NCI-H2196 treated with DMSO at 0.1 percent for 48 hours (cell line): ENCODE measurements around the gene GGTLC2.

Source experiments
- DNase-seq: peaks from one replicate; lab custom pipeline; 2025; ENCODE audit not compliant: unreplicated experiment; lab: John Stamatoyannopoulos, UW

GGTLC2 gene

DNA sequence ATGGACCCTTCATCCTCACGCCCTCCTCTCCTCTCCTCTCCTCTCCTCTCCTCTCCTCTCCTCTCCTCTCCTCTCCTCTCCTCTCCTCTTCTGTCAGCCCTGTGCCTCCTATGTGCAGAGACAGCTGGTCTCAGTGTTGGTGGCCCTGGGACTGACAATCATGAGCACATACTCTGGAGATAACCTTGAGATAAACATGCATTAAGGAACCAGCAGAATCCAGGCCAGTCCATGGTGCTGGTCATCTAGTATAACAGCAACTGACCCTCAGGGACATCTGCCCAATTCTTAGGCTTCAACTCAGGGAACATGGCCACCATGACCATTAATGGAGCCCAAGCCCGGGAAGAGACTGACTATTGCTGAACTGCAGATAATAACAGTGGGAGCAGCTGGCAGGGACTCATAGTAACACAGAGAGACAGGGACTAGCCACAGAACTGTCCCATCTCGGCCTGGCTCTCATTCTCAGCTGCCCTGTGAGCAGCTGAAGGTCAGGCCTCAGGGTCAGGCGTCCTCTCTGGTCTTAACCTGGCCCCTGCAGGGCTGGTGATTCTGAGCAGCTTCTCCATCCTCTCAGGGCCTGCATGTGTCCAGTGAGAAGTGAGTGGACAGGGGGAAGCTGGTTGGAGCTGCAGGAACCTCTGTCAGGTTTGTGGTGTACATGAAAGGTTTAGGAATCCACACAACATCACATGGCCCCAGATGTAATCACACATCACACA is 45.4 kb downstream of the GGTLC2 start:
- DNase-seq: no peak

DNA sequence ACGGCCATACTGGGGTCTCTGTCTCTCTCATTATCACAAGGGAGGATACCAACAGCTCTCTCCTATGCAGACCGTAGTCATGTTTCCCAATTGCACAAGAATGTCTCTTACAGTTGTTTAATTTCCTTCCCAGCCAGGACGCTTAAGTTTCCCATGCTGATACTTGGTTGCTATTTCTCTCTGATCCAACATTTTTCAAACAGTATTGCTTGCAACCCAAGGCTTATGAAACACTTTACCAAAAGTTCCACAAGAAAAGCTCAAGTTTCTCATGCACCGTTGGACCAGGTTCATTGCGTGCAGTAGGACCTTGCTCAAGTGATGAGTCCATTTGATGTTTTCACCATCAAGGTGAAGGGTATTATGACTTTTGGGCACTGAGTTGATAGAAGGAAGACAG is 46.6 kb downstream of the GGTLC2 start:
- DNase-seq: no peak

DNA sequence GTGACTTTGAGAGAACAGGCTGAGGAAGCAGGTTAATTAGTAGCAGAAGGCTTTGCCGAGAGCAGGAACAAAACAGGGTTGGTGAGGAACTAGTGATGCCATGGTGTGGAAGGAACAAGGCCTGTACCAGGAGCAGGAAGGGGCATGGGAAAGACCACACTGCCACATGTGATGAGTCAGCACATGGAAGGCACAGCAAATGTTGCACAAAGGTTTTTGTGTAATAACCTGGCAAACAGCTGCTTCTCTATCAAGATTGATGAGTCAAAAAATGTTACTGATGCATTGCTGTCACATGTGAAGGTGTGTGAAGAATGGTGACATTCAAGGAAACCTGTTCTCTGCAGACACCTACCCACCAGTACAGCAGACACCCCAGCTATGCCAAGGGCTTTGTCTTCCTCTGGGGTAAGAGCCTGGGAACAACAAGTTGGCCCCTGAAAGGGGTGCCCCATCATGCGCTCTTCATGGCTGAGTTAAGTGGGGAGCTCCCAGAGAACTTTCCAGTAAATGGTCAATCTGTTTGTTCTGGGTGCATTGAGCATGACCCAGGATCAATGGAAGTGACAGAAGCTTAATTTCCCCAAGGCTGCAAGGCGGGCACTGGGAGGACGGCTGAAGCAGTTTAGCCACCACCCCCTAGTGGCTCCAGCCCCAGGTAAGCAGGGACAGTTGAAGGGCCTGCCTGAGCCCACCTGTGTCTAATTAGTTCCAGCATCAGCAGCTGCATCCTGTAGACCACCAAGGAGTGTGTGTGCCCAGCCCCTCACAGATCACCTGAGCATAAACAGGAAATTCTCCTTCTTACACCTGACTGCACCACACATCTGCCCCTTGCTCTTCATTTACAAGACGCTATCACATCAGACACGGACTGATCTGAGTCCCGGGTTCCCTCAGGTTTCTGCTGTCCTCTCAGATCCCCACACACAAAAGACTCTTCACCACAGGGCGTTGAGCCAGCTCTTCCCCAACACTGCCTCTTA is 47.6 kb downstream of the GGTLC2 start:
- DNase-seq: no peak

DNA sequence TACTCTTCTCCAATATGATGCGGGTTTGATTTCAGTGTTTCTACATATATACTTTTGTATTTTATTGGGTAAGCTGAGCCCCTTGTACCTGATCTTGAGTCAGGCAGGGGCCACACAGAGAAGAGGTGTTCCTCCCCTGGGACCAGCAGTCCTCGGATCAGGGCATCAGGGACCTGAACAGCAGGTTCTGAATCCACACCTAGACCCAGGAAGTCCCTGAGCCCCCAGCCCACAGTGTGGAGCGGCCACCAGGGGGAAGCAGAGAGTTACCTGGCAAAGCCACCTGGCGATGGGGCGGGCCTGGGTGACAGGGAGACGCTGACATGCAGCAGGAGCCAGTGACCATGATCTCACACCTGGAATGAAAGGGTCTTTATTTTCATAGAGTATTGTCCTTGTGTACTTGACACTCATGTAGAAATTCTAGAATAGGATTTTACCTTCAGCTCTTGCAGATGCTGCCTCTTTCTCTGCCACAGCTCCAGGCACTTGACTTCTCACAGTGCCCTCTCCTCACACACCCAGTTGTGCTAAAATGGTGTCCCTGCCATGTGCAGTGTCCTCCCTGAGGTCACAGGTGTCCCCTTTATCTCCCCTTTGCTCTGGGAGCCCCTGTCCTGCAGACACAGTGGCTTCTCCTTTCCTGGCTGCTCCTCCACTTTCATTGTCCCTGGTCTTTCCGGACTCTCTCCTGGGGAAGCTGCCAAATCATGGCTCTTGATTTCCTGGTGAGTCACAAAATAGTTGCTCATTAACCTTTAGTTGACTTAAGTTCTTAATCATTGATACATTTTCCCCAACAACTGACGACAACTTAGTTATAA is 48.5 kb downstream of the GGTLC2 start:
- peak; percentile 22 for DNase-seq

DNA sequence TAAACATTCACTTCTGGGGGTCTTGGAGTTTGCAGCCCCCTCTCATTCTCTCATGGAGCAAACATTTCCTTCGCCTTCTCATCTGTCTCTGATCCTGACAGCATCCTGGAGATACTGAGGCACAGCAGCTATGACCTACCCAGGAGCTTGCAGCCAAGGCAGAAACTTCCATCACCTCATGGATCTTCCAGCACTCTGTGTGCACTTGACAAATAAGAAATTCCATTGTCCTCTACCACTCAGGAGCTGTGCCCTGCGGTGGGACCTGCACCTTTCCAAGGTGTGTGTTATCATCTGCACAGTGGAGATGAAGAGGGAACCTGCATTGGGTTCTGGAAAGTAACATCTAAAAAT is 49.1 kb downstream of the GGTLC2 start:
- no peak for DNase-seq

DNA sequence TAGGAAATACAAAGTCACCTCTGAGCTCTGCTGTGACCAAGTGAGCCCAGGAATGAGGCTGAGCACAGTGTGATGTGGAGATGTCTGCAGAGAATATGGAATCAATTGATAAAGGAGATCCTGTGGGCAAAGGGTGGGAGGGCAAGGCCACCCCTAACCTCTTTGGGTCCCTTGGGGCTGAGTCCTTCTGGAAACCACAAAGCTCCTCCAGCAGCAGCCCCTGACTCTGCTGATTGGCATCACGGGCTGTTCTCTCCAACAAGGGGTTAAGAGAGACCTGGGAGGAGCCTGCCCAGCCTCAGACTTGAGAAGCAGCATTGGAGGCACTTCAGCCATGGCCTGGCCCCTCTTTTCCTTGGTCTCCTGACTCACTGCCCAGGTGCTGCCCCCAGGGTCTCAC is 49.7 kb downstream of the GGTLC2 start:
- no peak for DNase-seq

DNA sequence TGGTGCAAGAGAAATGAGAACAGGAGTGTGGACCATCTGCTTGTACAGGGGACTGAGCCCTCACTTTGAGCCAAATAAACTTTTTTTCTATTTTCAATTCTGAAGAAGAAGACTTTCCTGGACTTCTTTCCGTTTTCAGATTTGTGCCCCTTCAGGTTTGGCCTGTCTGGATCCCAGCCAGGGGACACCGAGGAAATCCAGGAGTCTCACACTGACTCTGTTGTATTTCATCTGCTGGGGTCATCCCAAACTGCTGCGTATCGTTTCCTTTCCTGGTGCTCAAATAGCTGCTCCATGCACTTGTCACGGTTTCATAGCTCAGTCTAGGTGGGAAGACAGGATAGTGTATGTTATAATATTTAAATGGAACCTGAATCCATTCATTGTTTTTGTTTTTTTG is 51.7 kb downstream of the GGTLC2 start:
- no peak for DNase-seq
